IMR-90 (cell line): ENCODE data around the gene RNF149. TPM values are rescaled to one million over a fixed set of nuclear protein-coding genes. Genes with fewer than 3 reads are reported as not detected.

ENCODE experiments used
- ATAC-seq: fragments of 200-7000 bp; cut with Tn5 transposase; 2 replicates; pipeline ENCODE4 v1.9.1; 2020; ENCODE audit warnings: low read depth, mild to moderate bottlenecking, moderate library complexity
- BruUV-seq: library from RNA; stranded (reverse); fragments of 400-500 nt; replicated peaks from 2 replicates; lab custom pipeline; 2021; lab: Mats Ljungman, UMichigan
- CTCF ChIA-PET: fragments of 300-600 bp; formaldehyde crosslinking; extraction: SDS; loops from one replicate; lab custom pipeline; 2021; ENCODE audit warnings: antibody characterized with exemption; lab: Yijun Ruan, JAX
- POLR2A ChIA-PET: fragments of 300-600 bp; sonication (Branson Sonifier 250); formaldehyde crosslinking; loops from one replicate; lab custom pipeline; 2022; ENCODE audit warnings: antibody characterized with exemption; ENCODE audit not compliant: unreplicated experiment; lab: Charles Lee
- DNase-seq: peaks from one replicate; pipeline ENCODE4 v3.0.0; 2013
- H2AFZ ChIP-seq: replicated peaks from 2 replicates; pipeline ENCODE3; 2013; ENCODE audit warnings: low read length, mild to moderate bottlenecking; ENCODE audit not compliant: poor library complexity
- H2AK5ac ChIP-seq: 2 replicates; pipeline ENCODE4 v1.6.1; 2013; ENCODE audit warnings: low read depth, low read length, inconsistent platforms
- H2AK9ac ChIP-seq: replicated peaks from 2 replicates; pipeline ENCODE3; 2013; ENCODE audit warnings: mild to moderate bottlenecking, low read depth, low read length, moderate library complexity; ENCODE audit not compliant: poor library complexity
- H2BK120ac ChIP-seq: 2 replicates; pipeline ENCODE4 v1.6.1; 2013; ENCODE audit warnings: low read depth, low read length, inconsistent platforms
- H2BK15ac ChIP-seq: 3 replicates; pipeline ENCODE4 v1.6.1; 2013; ENCODE audit warnings: low read depth, low read length, inconsistent platforms
- H2BK20ac ChIP-seq: 2 replicates; pipeline ENCODE4 v1.6.1; 2013; ENCODE audit warnings: low read depth, mild to moderate bottlenecking, inconsistent platforms, low read length, moderate library complexity
- H2BK5ac ChIP-seq: 2 replicates; pipeline ENCODE4 v1.6.1; 2013; ENCODE audit warnings: mild to moderate bottlenecking, low read depth, low read length, inconsistent platforms; ENCODE audit not compliant: poor library complexity, severe bottlenecking
- H3K14ac ChIP-seq: replicated peaks from 2 replicates; pipeline ENCODE4 v1.6.1; 2013; ENCODE audit warnings: low read depth, low read length, inconsistent platforms
- H3K18ac ChIP-seq: 2 replicates; pipeline ENCODE4 v1.6.1; 2013; ENCODE audit warnings: low read depth, low read length, control low read depth
- H3K23ac ChIP-seq: 2 replicates; pipeline ENCODE4 v1.6.1; 2013; ENCODE audit warnings: low read depth, low read length, inconsistent platforms
- H3K27ac ChIP-seq: 2 replicates; pipeline ENCODE4 v1.5.1; 2013; ENCODE audit warnings: mild to moderate bottlenecking, control low read depth, low read length; ENCODE audit not compliant: insufficient read depth
- H3K27me3 ChIP-seq: 2 replicates; pipeline ENCODE4 v1.6.1; 2013; ENCODE audit warnings: low read length; ENCODE audit not compliant: control insufficient read depth, insufficient read depth
- H3K36me3 ChIP-seq: 2 replicates; pipeline ENCODE4 v1.6.1; 2013; ENCODE audit warnings: low read length, mixed read lengths; ENCODE audit not compliant: control insufficient read depth, insufficient read depth
- H3K4ac ChIP-seq: 2 replicates; pipeline ENCODE4 v1.6.1; 2013; ENCODE audit warnings: low read depth, low read length, inconsistent platforms
- H3K4me1 ChIP-seq: 2 replicates; pipeline ENCODE4 v1.6.1; 2013; ENCODE audit warnings: low read length, mixed read lengths; ENCODE audit not compliant: control insufficient read depth, insufficient read depth
- H3K4me2 ChIP-seq: 2 replicates; pipeline ENCODE4 v1.6.1; 2013; ENCODE audit warnings: low read depth, mild to moderate bottlenecking, control low read depth, low read length, moderate library complexity
- H3K4me3 ChIP-seq: 2 replicates; pipeline ENCODE4 v1.5.1; 2013; ENCODE audit warnings: low read depth, mild to moderate bottlenecking, control low read depth, low read length, moderate library complexity; ENCODE audit not compliant: insufficient read depth
- H3K56ac ChIP-seq: 2 replicates; pipeline ENCODE4 v1.6.1; 2013; ENCODE audit warnings: low read length, inconsistent platforms; ENCODE audit not compliant: insufficient read depth; ENCODE audit errors: extremely low read depth
- H3K79me1 ChIP-seq, 2 experiments: 2 replicates each; pipeline ENCODE4 v1.6.1; 2013; ENCODE audit warnings: low read length in 2 of 2, inconsistent platforms in 1 of 2, low read depth in 1 of 2
- H3K9ac ChIP-seq: 2 replicates; pipeline ENCODE4 v1.6.1; 2013; ENCODE audit warnings: low read depth, low read length, control low read depth
- H3K9me1 ChIP-seq: 2 replicates; pipeline ENCODE4 v1.6.1; 2013; ENCODE audit warnings: low read length, inconsistent platforms; ENCODE audit not compliant: insufficient read depth
- H3K9me3 ChIP-seq: 2 replicates; pipeline ENCODE4 v1.6.1; 2013; ENCODE audit warnings: low read length; ENCODE audit not compliant: control insufficient read depth, insufficient read depth
- H4K20me1 ChIP-seq: 2 replicates; pipeline ENCODE4 v1.6.1; 2013; ENCODE audit warnings: low read length, inconsistent platforms; ENCODE audit not compliant: insufficient read depth
- H4K5ac ChIP-seq: 2 replicates; pipeline ENCODE4 v1.6.1; 2013; ENCODE audit warnings: mild to moderate bottlenecking, low read depth, low read length, control low read depth
- H4K8ac ChIP-seq, 2 experiments: 2 replicates each; pipeline ENCODE4 v1.6.1; 2013; ENCODE audit warnings: low read depth in 2 of 2, low read length in 2 of 2, control low read depth in 1 of 2, inconsistent platforms in 1 of 2
- H4K91ac ChIP-seq: 2 replicates; pipeline ENCODE4 v1.6.1; 2013; ENCODE audit warnings: low read depth, low read length, inconsistent platforms; ENCODE audit not compliant: insufficient read depth
- FOS ChIP-seq: fragments of 150-350 bp; IDR thresholded peaks from 2 replicates; pipeline ENCODE4 v1.6.1; 2016; ENCODE audit warnings: low read depth, low read length
- MAZ ChIP-seq: IDR thresholded peaks from 2 replicates; pipeline ENCODE4 v1.6.1; 2012; ENCODE audit warnings: low read depth, mild to moderate bottlenecking, low read length, improper control_type of control experiment, moderate library complexity, borderline replicate concordance
- MXI1 ChIP-seq: IDR thresholded peaks from 2 replicates; pipeline ENCODE4 v1.6.1; 2012; ENCODE audit warnings: low read depth, mild to moderate bottlenecking, low read length, moderate library complexity, borderline replicate concordance
- NFE2L2 ChIP-seq: fragments of 150-350 bp; IDR thresholded peaks from 2 replicates; pipeline ENCODE4 v1.6.1; 2016; ENCODE audit warnings: low read depth, mild to moderate bottlenecking, low read length
- POLR2A ChIP-seq: IDR thresholded peaks from 2 replicates; pipeline ENCODE4 v1.6.1; 2012; ENCODE audit warnings: mild to moderate bottlenecking, low read depth, low read length
- RAD21 ChIP-seq: IDR thresholded peaks from 2 replicates; pipeline ENCODE4 v1.6.1; 2012; ENCODE audit warnings: low read length, improper control_type of control experiment
- RCOR1 ChIP-seq: IDR thresholded peaks from 2 replicates; pipeline ENCODE4 v1.6.1; 2012; ENCODE audit warnings: mild to moderate bottlenecking, low read length, improper control_type of control experiment; ENCODE audit not compliant: insufficient replicate concordance
- RFX5 ChIP-seq: IDR thresholded peaks from 2 replicates; pipeline ENCODE4 v1.8.0; 2012; ENCODE audit warnings: low read depth, mild to moderate bottlenecking, low read length, moderate library complexity
- WGBS, 2 experiments: methylation state at CpG; one replicate each; pipeline versions ENCODE4 v1.1.5 to v1.1.7; 2013; ENCODE audit warnings: missing lambda C conversion rate in 2 of 2; ENCODE audit not compliant: insufficient read length in 1 of 2; ENCODE audit errors: extremely low coverage in 2 of 2; 5-methylcytosine and 5-hydroxymethylcytosine counted together
- dilution Hi-C: fragments of 300-500 bp; cut with HindIII; formaldehyde crosslinking; loops from one replicate; pipeline ENCODE4 v1.14.3; 2018; ENCODE audit warnings: low sequenced_read_pairs; ENCODE audit not compliant: unreplicated experiment
- in situ Hi-C: fragments of 300-500 bp; cut with MboI; formaldehyde crosslinking; loops from 3 replicates; pipeline ENCODE4 v1.14.3; 2019; ENCODE audit warnings: low sequenced_read_pairs, inconsistent platforms, mixed read lengths
- intact Hi-C: fragments of 100-400 bp; cut with micrococcal nuclease; formaldehyde crosslinking; loops from 2 replicates; pipeline ENCODE4 v1.10.0; 2022
- polyA plus RNA-seq, 3 experiments: library from polyadenylated mRNA; depleted of rRNA; stranded (reverse); fragments of >200 nt; gene quantifications; 2 replicates each; pipeline ENCODE4 v1.2.3, GENCODE V29; 2012; ENCODE audit warnings: low replicate concordance in 1 of 3
- total RNA-seq: library from RNA; depleted of rRNA; stranded (reverse); fragments of >200 nt; gene quantifications from 2 replicates; pipeline ENCODE4 v1.2.3, GENCODE V29; 2012
- TF ChIP-seq, protein P1 (sequence below): fragments of 150-350 bp; IDR thresholded peaks from 2 replicates; pipeline ENCODE4 v1.6.1; 2017; ENCODE audit warnings: mild to moderate bottlenecking, antibody characterized with exemption, low read length, low read depth
- TF ChIP-seq, protein P2 (sequence below): fragments of 150-350 bp; IDR thresholded peaks from 2 replicates; pipeline ENCODE4 v1.6.1; 2016; ENCODE audit warnings: low read depth, mild to moderate bottlenecking, low read length, moderate library complexity, borderline replicate concordance

RNF149 gene
- total and polyA plus RNA-seq, 2 of the 4 experiments (the other 2 are of a cell fraction) = 14.5 to 18.6 TPM

DNA sequence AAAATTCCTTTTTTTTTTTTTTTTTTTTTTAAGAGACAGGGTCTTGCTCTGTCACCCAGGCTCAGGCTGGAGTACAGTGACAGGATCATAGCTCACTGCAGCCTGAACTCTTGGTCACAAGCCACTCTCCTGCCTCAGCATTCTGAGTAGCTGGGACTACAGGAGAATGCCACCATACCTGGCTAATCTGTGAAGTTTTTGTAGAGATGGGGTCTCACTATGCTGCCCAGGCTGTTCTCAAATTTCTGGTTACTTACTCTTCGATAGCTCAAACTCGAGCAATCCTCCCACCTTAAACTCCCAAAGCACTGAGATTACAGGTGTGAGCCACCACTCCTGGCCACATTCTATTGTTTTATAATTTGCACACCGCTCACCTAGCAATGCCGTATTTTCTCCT, 27.0 kb downstream of the RNF149 start:
- Histone ChIP-seq H4K5ac (no peak overlapping the region), H3K79me1 (peaks cover 20 to 31% of the 10 kb centered on the region in 2 experiments; a peak in 3 of 4 replicates), H3K14ac (no peak overlapping the region), H2AK9ac (no peak overlapping the region), H2BK5ac (no peak overlapping the region), H3K27ac (no peak overlapping the region), H3K9ac (no peak overlapping the region), H2BK15ac (no peak overlapping the region), H3K9me3 (no peaks in the 10 kb centered on the region), H3K56ac (no peak overlapping the region), H3K9me1 (peaks cover 12% of the 10 kb centered on the region), H3K27me3 (no peaks in the 10 kb centered on the region), H2AK5ac (no peak overlapping the region), H3K4me1 (no peaks in the 10 kb centered on the region), H3K4me3 (no peak overlapping the region), H3K4me2 (no peak overlapping the region), H4K91ac (no peak overlapping the region), H2AFZ (no peak overlapping the region), H3K36me3 (peaks cover 23% of the 10 kb centered on the region), H4K8ac (no peak overlapping the region), H3K4ac (no peak overlapping the region), H2BK20ac (no peak overlapping the region), H2BK120ac (no peak overlapping the region), H4K20me1 (no peaks in the 10 kb centered on the region), H3K23ac (no peak overlapping the region), H3K18ac (no peak overlapping the region)
- ChIA-PET POLR2A (interaction anchor here (0.6 kb wide), 1 partner anchor 273 kb away, joined by 21 read pairs; no protein-coding TSS in a partner anchor), CTCF (interaction anchor here (0.6 to 1.1 kb wide), 2 partner anchors 9 to 61 kb away, joined by 3 to 5 read pairs; no protein-coding TSS in a partner anchor)
- BruUV-seq = no TSS peak
- 83% methylated on average over 1 of the region's 4 CpGs; no CpG with 5 or more reads in 1 of the 2 experiments for WGBS, 2 experiments
- TF ChIP-seq POLR2A (no peak), RFX5 (no peak), NFE2L2 (no peak), MAZ (no peak), FOS (no peak), RAD21 (no peak), RCOR1 (no peak), MXI1 (no peak)
- TF ChIP-seq, protein P1, sequence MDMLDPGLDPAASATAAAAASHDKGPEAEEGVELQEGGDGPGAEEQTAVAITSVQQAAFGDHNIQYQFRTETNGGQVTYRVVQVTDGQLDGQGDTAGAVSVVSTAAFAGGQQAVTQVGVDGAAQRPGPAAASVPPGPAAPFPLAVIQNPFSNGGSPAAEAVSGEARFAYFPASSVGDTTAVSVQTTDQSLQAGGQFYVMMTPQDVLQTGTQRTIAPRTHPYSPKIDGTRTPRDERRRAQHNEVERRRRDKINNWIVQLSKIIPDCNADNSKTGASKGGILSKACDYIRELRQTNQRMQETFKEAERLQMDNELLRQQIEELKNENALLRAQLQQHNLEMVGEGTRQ = no peak
- TF ChIP-seq, protein P2, sequence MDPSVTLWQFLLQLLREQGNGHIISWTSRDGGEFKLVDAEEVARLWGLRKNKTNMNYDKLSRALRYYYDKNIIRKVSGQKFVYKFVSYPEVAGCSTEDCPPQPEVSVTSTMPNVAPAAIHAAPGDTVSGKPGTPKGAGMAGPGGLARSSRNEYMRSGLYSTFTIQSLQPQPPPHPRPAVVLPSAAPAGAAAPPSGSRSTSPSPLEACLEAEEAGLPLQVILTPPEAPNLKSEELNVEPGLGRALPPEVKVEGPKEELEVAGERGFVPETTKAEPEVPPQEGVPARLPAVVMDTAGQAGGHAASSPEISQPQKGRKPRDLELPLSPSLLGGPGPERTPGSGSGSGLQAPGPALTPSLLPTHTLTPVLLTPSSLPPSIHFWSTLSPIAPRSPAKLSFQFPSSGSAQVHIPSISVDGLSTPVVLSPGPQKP = no peak
- in situ Hi-C loops = no loop called here
- ATAC-seq (no peak), DNase-seq (no peak)
- intact Hi-C loops = no loop called here
- dilution Hi-C loops = no loop called here
